ENCODE data around the gene C16orf95. TPM values are rescaled to one million over a fixed set of nuclear protein-coding genes. Genes with fewer than 3 reads are reported as not detected.

C16orf95 gene
- total RNA-seq, 1 donor: 4.0 TPM

DNA sequence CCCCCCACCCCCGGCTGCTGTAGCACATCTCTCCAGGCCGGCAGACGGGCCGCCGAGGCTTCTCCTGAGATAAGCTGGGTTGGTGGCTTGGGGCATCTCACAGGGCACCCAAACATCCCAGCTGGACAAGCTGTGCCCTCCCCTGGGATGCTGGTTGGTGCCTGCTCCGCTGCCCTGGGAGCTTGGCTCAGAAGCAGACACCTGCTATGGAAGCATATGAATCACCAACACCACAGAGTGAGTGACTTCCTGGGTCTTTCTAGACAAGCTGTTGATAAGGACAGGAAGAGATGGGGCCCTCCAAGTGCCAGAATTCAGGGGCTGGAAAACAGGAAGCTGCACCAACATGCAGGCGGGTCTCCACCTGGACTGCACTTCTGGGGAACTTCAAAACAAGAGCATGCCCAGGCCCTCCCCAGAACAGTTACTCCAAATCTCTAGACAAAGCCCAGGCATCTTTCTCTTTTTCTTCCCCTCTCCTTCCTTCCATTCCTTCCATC lies 13.7 kb downstream of the C16orf95 start:
- no peaks in the 10 kb centered on the region for H3K79me2 ChIP-seq (ENCODE audit: insufficient read depth, low read length)
- no peak overlapping the region for H3K4me2 ChIP-seq (ENCODE audit: insufficient read depth, low read length)
- H3K27ac ChIP-seq (ENCODE audit: low read depth, low read length): no peak overlapping the region
- H4K20me1 ChIP-seq (ENCODE audit: insufficient read depth, low read length): no peaks in the 10 kb centered on the region
- no peaks in the 10 kb centered on the region for H3K27me3 ChIP-seq (ENCODE audit: insufficient read depth, low read length)
- H3K36me3 ChIP-seq (ENCODE audit: insufficient read depth, low read length): peaks cover 7% of the 10 kb centered on the region
- no peak overlapping the region for H3K4me3 ChIP-seq (ENCODE audit: insufficient read depth, low read length)
- H3K9me3 ChIP-seq (ENCODE audit: low read depth, low read length): peaks cover 1% of the 10 kb centered on the region
- no peaks in the 10 kb centered on the region for H3K4me1 ChIP-seq (ENCODE audit: insufficient read depth, low read length)
- DNase-seq (ENCODE audit: insufficient read length, low spot score, missing footprints): peak; percentile 38
- TF ChIP-seq, protein P1, sequence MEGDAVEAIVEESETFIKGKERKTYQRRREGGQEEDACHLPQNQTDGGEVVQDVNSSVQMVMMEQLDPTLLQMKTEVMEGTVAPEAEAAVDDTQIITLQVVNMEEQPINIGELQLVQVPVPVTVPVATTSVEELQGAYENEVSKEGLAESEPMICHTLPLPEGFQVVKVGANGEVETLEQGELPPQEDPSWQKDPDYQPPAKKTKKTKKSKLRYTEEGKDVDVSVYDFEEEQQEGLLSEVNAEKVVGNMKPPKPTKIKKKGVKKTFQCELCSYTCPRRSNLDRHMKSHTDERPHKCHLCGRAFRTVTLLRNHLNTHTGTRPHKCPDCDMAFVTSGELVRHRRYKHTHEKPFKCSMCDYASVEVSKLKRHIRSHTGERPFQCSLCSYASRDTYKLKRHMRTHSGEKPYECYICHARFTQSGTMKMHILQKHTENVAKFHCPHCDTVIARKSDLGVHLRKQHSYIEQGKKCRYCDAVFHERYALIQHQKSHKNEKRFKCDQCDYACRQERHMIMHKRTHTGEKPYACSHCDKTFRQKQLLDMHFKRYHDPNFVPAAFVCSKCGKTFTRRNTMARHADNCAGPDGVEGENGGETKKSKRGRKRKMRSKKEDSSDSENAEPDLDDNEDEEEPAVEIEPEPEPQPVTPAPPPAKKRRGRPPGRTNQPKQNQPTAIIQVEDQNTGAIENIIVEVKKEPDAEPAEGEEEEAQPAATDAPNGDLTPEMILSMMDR (IDR thresholded peaks at IDR 0.05; ENCODE audit: extremely low read depth, low read depth, low read length): no peak
- no peak overlapping the region for H2AFZ ChIP-seq (ENCODE audit: low read length)

GRCh38 chr16:87298857-87299465 lies 18.2 kb downstream of the C16orf95 start:
- no peaks in the 10 kb centered on the region for H3K4me1 ChIP-seq (ENCODE audit: insufficient read depth, low read length)
- H4K20me1 ChIP-seq (ENCODE audit: insufficient read depth, low read length): no peaks in the 10 kb centered on the region
- H2AFZ ChIP-seq (ENCODE audit: low read length): no peak overlapping the region
- no peaks in the 10 kb centered on the region for H3K27me3 ChIP-seq (ENCODE audit: insufficient read depth, low read length)
- no peak overlapping the region for H3K4me3 ChIP-seq (ENCODE audit: insufficient read depth, low read length)
- peak; percentile 63 for DNase-seq (ENCODE audit: insufficient read length, low spot score, missing footprints)
- no peaks in the 10 kb centered on the region for H3K9me3 ChIP-seq (ENCODE audit: low read depth, low read length)
- H3K36me3 ChIP-seq (ENCODE audit: insufficient read depth, low read length): peaks cover 7% of the 10 kb centered on the region
- no peaks in the 10 kb centered on the region for H3K79me2 ChIP-seq (ENCODE audit: insufficient read depth, low read length)
- TF ChIP-seq, protein P1 (IDR thresholded peaks at IDR 0.05; ENCODE audit: extremely low read depth, low read depth, low read length): no peak
- H3K4me2 ChIP-seq (ENCODE audit: insufficient read depth, low read length): no peak overlapping the region
- no peak overlapping the region for H3K27ac ChIP-seq (ENCODE audit: low read depth, low read length)

DNA sequence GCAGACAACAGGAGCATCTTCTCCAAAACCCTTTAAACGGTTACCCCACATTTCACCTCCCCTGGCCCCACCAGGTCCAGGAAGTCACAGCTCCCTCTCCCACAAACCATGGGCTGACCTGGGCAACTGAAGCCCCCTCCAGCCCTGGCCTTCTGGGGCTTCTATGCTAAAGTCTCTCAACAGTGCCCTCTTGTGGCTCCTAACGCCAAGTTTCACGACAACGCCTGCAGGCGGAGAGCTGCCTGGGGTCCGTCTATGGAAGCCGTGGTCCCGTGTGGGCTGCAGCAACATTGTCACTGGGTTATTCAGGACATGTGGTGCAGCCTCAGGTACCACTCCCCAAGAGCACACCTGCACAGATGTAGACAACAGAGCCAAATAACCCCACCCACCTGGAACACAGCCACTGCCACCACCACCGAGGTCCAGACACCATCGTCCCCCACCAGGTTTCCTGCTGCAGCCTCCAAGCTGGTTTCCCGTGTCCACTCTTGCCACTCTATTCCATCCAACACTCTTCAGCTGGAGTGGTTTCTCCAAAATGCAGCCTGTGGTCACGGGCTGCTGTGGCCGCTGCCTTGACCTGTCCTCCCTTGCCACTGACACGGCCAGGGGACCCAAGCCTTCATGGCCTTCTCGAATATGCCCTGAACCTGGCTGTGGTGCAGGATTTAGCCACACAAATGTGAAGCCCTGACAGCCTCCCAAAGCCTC lies 19.1 kb downstream of the C16orf95 start:
- Histone ChIP-seq H3K4me3 (ENCODE audit: insufficient read depth, low read length) (no peak overlapping the region), H3K4me1 (ENCODE audit: insufficient read depth, low read length) (no peaks in the 10 kb centered on the region), H3K9me3 (ENCODE audit: low read depth, low read length) (no peaks in the 10 kb centered on the region), H3K4me2 (ENCODE audit: insufficient read depth, low read length) (no peak overlapping the region), H3K79me2 (ENCODE audit: insufficient read depth, low read length) (no peaks in the 10 kb centered on the region), H3K27ac (ENCODE audit: low read depth, low read length) (no peak overlapping the region), H3K36me3 (ENCODE audit: insufficient read depth, low read length) (peaks cover 7% of the 10 kb centered on the region), H3K27me3 (ENCODE audit: insufficient read depth, low read length) (no peaks in the 10 kb centered on the region), H4K20me1 (ENCODE audit: insufficient read depth, low read length) (no peaks in the 10 kb centered on the region), H2AFZ (ENCODE audit: low read length) (no peak overlapping the region)
- TF ChIP-seq, protein P1 (IDR thresholded peaks at IDR 0.05; ENCODE audit: extremely low read depth, low read depth, low read length): peak; percentile 74
- DNase-seq (ENCODE audit: insufficient read length, low spot score, missing footprints): peak; percentile 93

GRCh38 chr16:87297407-87297806 lies 19.8 kb downstream of the C16orf95 start:
- peak; percentile 61 for DNase-seq (ENCODE audit: insufficient read length, low spot score, missing footprints)
- H3K4me3 ChIP-seq (ENCODE audit: insufficient read depth, low read length): no peak overlapping the region
- no peaks in the 10 kb centered on the region for H4K20me1 ChIP-seq (ENCODE audit: insufficient read depth, low read length)
- H3K4me1 ChIP-seq (ENCODE audit: insufficient read depth, low read length): no peaks in the 10 kb centered on the region
- no peak overlapping the region for H3K4me2 ChIP-seq (ENCODE audit: insufficient read depth, low read length)
- H3K27me3 ChIP-seq (ENCODE audit: insufficient read depth, low read length): no peaks in the 10 kb centered on the region
- TF ChIP-seq, protein P1 (IDR thresholded peaks at IDR 0.05; ENCODE audit: extremely low read depth, low read depth, low read length): no peak
- H3K36me3 ChIP-seq (ENCODE audit: insufficient read depth, low read length): peaks cover 3% of the 10 kb centered on the region
- H3K79me2 ChIP-seq (ENCODE audit: insufficient read depth, low read length): no peaks in the 10 kb centered on the region
- no peak overlapping the region for H2AFZ ChIP-seq (ENCODE audit: low read length)
- no peaks in the 10 kb centered on the region for H3K9me3 ChIP-seq (ENCODE audit: low read depth, low read length)
- H3K27ac ChIP-seq (ENCODE audit: low read depth, low read length): no peak overlapping the region

All from osteoblast (primary cell).